HepG2 (cell line): ENCODE measurements around the gene CTNNBIP1. TPM values are rescaled to one million over a fixed set of nuclear protein-coding genes. Genes with fewer than 3 reads are reported as not detected.

Experiments used
- LBX2 ChIP-seq: sonication (generic); formaldehyde crosslinking; IDR thresholded peaks from 2 replicates; pipeline ENCODE4 v1.5.0; 2020; ENCODE audit warnings: missing genetic modification reagents, mild to moderate bottlenecking, borderline replicate concordance
- SNAPC4 ChIP-seq: sonication (generic); formaldehyde crosslinking; IDR thresholded peaks from 2 replicates; pipeline ENCODE4 v1.4.0; 2020; ENCODE audit warnings: mild to moderate bottlenecking, missing genetic modification reagents
- TP53 ChIP-seq: sonication (generic); formaldehyde crosslinking; conservative IDR thresholded peaks from 2 replicates; pipeline ENCODE4 v1.4.0; 2020; ENCODE audit warnings: missing genetic modification reagents
- ZBTB40 ChIP-seq, 2 experiments: fragments of 450-650 bp in 1 of 2; sonication (generic) in 1 of 2; formaldehyde crosslinking in 1 of 2; IDR thresholded peaks; 2 replicates each; pipeline versions ENCODE4 v1.6.1 to v1.8.0; 2016 to 2022; ENCODE audit warnings: antibody characterized with exemption in 1 of 2, mild to moderate bottlenecking in 1 of 2, missing genetic modification reagents in 1 of 2
- ZGPAT ChIP-seq: IDR thresholded peaks from 2 replicates; pipeline ENCODE4 v1.6.1; 2016; ENCODE audit warnings: mild to moderate bottlenecking
- ZNF691 ChIP-seq: sonication (generic); formaldehyde crosslinking; IDR thresholded peaks from 2 replicates; pipeline ENCODE4 v1.4.0; 2020; ENCODE audit warnings: missing genetic modification reagents, low read depth, mild to moderate bottlenecking, borderline replicate concordance
- polyA plus RNA-seq, 8 experiments: library from polyadenylated mRNA; depleted of rRNA in 3 of 8; stranded (reverse) in 7 of 8; unstranded in 1 of 8; fragments of >200 nt; fragmentation: Illumina TruSeq in 4 of 8; extraction: Trizol in 4 of 8; gene quantifications; 2 replicates each; pipeline versions ENCODE4 v1.2.1 to v1.2.3, GENCODE V29; 2011 to 2016; ENCODE audit warnings: low read depth in 4 of 8, missing spikeins in 1 of 8, mixed read lengths in 1 of 8; ENCODE audit not compliant: insufficient read depth in 1 of 8
- total RNA-seq, 5 experiments: library from RNA; depleted of rRNA; stranded (reverse); fragments of >200 nt; fragmentation: Illumina TruSeq; extraction: Trizol; gene quantifications; 2 replicates each; pipeline ENCODE4 v1.2.3, GENCODE V29; 2016; ENCODE audit warnings: low read depth in 1 of 5

The CTNNBIP1 gene
- total and polyA plus RNA-seq, 2 of the 13 experiments (the other 11 are each of a cell fraction or from before 2014, with no cell fraction given): 71.7 to 83.0 TPM

- peak; percentile 78; the same call in 1 of the 2 replicates for TF ChIP-seq ZNF691 (CRISPR knock-in tag)
- TF ChIP-seq ZGPAT: peak; percentile 95
- TF ChIP-seq LBX2 (CRISPR knock-in tag): no peak
- peak; percentile 51; the same call in 1 of the 2 replicates for TF ChIP-seq SNAPC4 (CRISPR knock-in tag)
- TF ChIP-seq ZBTB40 (IDR thresholded peaks at IDR 0.05): peak; percentile 98
- TF ChIP-seq ZBTB40 (CRISPR knock-in tag; IDR thresholded peaks at IDR 0.05): peak; percentile 78
- peak; percentile 71; the same call in 1 of the 2 replicates for TF ChIP-seq TP53 (CRISPR knock-in tag)
Measured at GRCh38 chr1:9942939-9943788, 33.1 kb upstream of the CTNNBIP1 start, which contains the start of the genes LZIC and NMNAT1 (continued).
